Activated CD8-positive, alpha-beta memory T cell treated with anti-CD3 and anti-CD28 coated beads, Interleukin-2, amount 10 ng/mL, durations not matched to agents 7 days and 5 days (primary cell): ENCODE data around the gene TBC1D22A. TPM values are rescaled to one million over a fixed set of nuclear protein-coding genes. Genes with fewer than 3 reads are reported as not detected.

Source experiments
- ATAC-seq: fragments of 150-1000 bp; cut with Tn5 transposase; one replicate; pipeline ENCODE4 v1.10.0; 2021; ENCODE audit warnings: moderate library complexity
- CTCF ChIA-PET: fragments of 350-600 bp; sonication (Branson Sonifier 250); formaldehyde crosslinking; loops from one replicate; lab custom pipeline; 2021; ENCODE audit warnings: antibody characterized with exemption; lab: Charles Lee
- DNase-seq: peaks from one replicate; pipeline ENCODE4 v3.0.0-alpha.2; 2020
- H3K27ac Mint-ChIP-seq: one replicate; pipeline ENCODE4 v1.8.0; 2021; ENCODE audit warnings: mild to moderate bottlenecking, mixed read lengths
- H3K27me3 Mint-ChIP-seq: one replicate; pipeline ENCODE4 v1.8.0; 2021; ENCODE audit warnings: mixed read lengths
- H3K36me3 Mint-ChIP-seq: one replicate; pipeline ENCODE4 v1.8.0; 2021; ENCODE audit warnings: mild to moderate bottlenecking, mixed read lengths
- H3K4me1 Mint-ChIP-seq: one replicate; pipeline ENCODE4 v1.8.0; 2021; ENCODE audit warnings: mixed read lengths
- H3K4me3 Mint-ChIP-seq: one replicate; pipeline ENCODE4 v1.8.0; 2021; ENCODE audit warnings: mild to moderate bottlenecking, moderate library complexity, mixed read lengths
- H3K9me3 Mint-ChIP-seq: one replicate; pipeline ENCODE4 v1.8.0; 2022; ENCODE audit warnings: low read depth, mixed read lengths
- total RNA-seq, 2 experiments: library from RNA; stranded (reverse); gene quantifications; one replicate each; pipeline ENCODE4 v1.2.3, GENCODE V29; 2021

The TBC1D22A gene
- total RNA-seq, 2 experiments from 2014 or later, result 32.6 to 44.9 TPM

GRCh38 chr22:46896568-46897245 lies 134.3 kb downstream of the TBC1D22A start:
- no peaks in the 10 kb centered on the region for H3K27me3 Mint-ChIP-seq
- ATAC-seq, result no peak
- no peaks in the 10 kb centered on the region for H3K4me1 Mint-ChIP-seq
- CTCF ChIA-PET, result no interaction called here
- peaks cover 5% of the 10 kb centered on the region for H3K36me3 Mint-ChIP-seq
- H3K4me3 Mint-ChIP-seq, result no peak overlapping the region
- H3K9me3 Mint-ChIP-seq, result no peaks in the 10 kb centered on the region
- H3K27ac Mint-ChIP-seq, result no peak overlapping the region
- no peak for DNase-seq

GRCh38 chr22:46897246-46897623 lies 134.8 kb downstream of the TBC1D22A start:
- DNase-seq, result no peak
- Mint-ChIP-seq H3K36me3 (peaks cover 5% of the 10 kb centered on the region), H3K27me3 (no peaks in the 10 kb centered on the region), H3K9me3 (no peaks in the 10 kb centered on the region), H3K4me3 (no peak overlapping the region), H3K27ac (no peak overlapping the region), H3K4me1 (no peaks in the 10 kb centered on the region)
- CTCF ChIA-PET, result no interaction called here
- no peak for ATAC-seq

- no peak overlapping the region for H3K4me3 Mint-ChIP-seq
- H3K27me3 Mint-ChIP-seq, result no peaks in the 10 kb centered on the region
- H3K9me3 Mint-ChIP-seq, result no peaks in the 10 kb centered on the region
- no peak for ATAC-seq
- no peaks in the 10 kb centered on the region for H3K4me1 Mint-ChIP-seq
- CTCF ChIA-PET, result no interaction called here
- DNase-seq, result no peak
- peaks cover 1% of the 10 kb centered on the region for H3K36me3 Mint-ChIP-seq
- no peak overlapping the region for H3K27ac Mint-ChIP-seq
Observed at GRCh38 chr22:46900549-46900948, 138.1 kb downstream of the TBC1D22A start.

- Mint-ChIP-seq H3K4me1 (no peaks in the 10 kb centered on the region), H3K36me3 (no peaks in the 10 kb centered on the region), H3K4me3 (no peak overlapping the region), H3K9me3 (no peaks in the 10 kb centered on the region), H3K27ac (no peak overlapping the region), H3K27me3 (no peaks in the 10 kb centered on the region)
- CTCF ChIA-PET, result no interaction called here
- ATAC-seq, result no peak
- peak; percentile 35 for DNase-seq
Observed at GRCh38 chr22:46902436-46902835, 140.0 kb downstream of the TBC1D22A start.

GRCh38 chr22:46902998-46903916 lies 140.8 kb downstream of the TBC1D22A start:
- Mint-ChIP-seq H3K9me3 (no peaks in the 10 kb centered on the region), H3K4me3 (no peak overlapping the region), H3K36me3 (no peaks in the 10 kb centered on the region), H3K27ac (no peak overlapping the region), H3K4me1 (no peaks in the 10 kb centered on the region), H3K27me3 (no peaks in the 10 kb centered on the region)
- CTCF ChIA-PET, result no interaction called here
- DNase-seq (peak; percentile 30), ATAC-seq (no peak)

- Mint-ChIP-seq H3K27ac (no peak overlapping the region), H3K27me3 (no peaks in the 10 kb centered on the region), H3K4me3 (no peak overlapping the region), H3K9me3 (no peaks in the 10 kb centered on the region), H3K4me1 (no peaks in the 10 kb centered on the region), H3K36me3 (no peaks in the 10 kb centered on the region)
- DNase-seq (peak; percentile 15), ATAC-seq (no peak)
- CTCF ChIA-PET, result no interaction called here
Observed at GRCh38 chr22:46905415-46905814, 143.0 kb downstream of the TBC1D22A start.

GRCh38 chr22:46905834-46906233 lies 143.4 kb downstream of the TBC1D22A start:
- Mint-ChIP-seq H3K36me3 (no peaks in the 10 kb centered on the region), H3K27ac (no peak overlapping the region)
- CTCF ChIA-PET, result no interaction called here

GRCh38 chr22:46906326-46907045 lies 144.0 kb downstream of the TBC1D22A start:
- Mint-ChIP-seq H3K9me3 (no peaks in the 10 kb centered on the region), H3K27me3 (no peaks in the 10 kb centered on the region), H3K27ac (no peak overlapping the region), H3K4me3 (no peak overlapping the region), H3K36me3 (no peaks in the 10 kb centered on the region), H3K4me1 (no peaks in the 10 kb centered on the region)
- DNase-seq, result peak; percentile 22
- CTCF ChIA-PET, result no interaction called here
- ATAC-seq, result no peak

More at GRCh38 chr22:46905834-46906233, 143.4 kb downstream of the TBC1D22A start:
- Mint-ChIP-seq H3K9me3 (no peaks in the 10 kb centered on the region), H3K4me3 (no peak overlapping the region), H3K27me3 (no peaks in the 10 kb centered on the region), H3K4me1 (no peaks in the 10 kb centered on the region)
- DNase-seq (peak; percentile 8), ATAC-seq (no peak)

GRCh38 chr22:46907241-46908215 lies 145.1 kb downstream of the TBC1D22A start:
- H3K27ac Mint-ChIP-seq, result no peak overlapping the region
- no peaks in the 10 kb centered on the region for H3K4me1 Mint-ChIP-seq
- peak; percentile 36 for DNase-seq
- no peaks in the 10 kb centered on the region for H3K36me3 Mint-ChIP-seq
- H3K4me3 Mint-ChIP-seq, result no peak overlapping the region
- no peak for ATAC-seq
- H3K27me3 Mint-ChIP-seq, result no peaks in the 10 kb centered on the region
- CTCF ChIA-PET, result no interaction called here
- H3K9me3 Mint-ChIP-seq, result no peaks in the 10 kb centered on the region

- no peaks in the 10 kb centered on the region for H3K36me3 Mint-ChIP-seq
- CTCF ChIA-PET, result no interaction called here
- H3K27ac Mint-ChIP-seq, result no peak overlapping the region
Observed at GRCh38 chr22:46908641-46909107, 146.2 kb downstream of the TBC1D22A start.

GRCh38 chr22:46909237-46910030 lies 147.0 kb downstream of the TBC1D22A start:
- peak; percentile 25 for DNase-seq
- Mint-ChIP-seq H3K36me3 (no peaks in the 10 kb centered on the region), H3K27me3 (no peaks in the 10 kb centered on the region), H3K27ac (no peak overlapping the region), H3K9me3 (no peaks in the 10 kb centered on the region), H3K4me3 (no peak overlapping the region), H3K4me1 (no peaks in the 10 kb centered on the region)
- CTCF ChIA-PET, result no interaction called here
- no peak for ATAC-seq

More at GRCh38 chr22:46908641-46909107, 146.2 kb downstream of the TBC1D22A start:
- no peaks in the 10 kb centered on the region for H3K27me3 Mint-ChIP-seq
- no peaks in the 10 kb centered on the region for H3K9me3 Mint-ChIP-seq
- DNase-seq (peak; percentile 31), ATAC-seq (no peak)
- H3K4me3 Mint-ChIP-seq, result no peak overlapping the region
- no peaks in the 10 kb centered on the region for H3K4me1 Mint-ChIP-seq

GRCh38 chr22:46910624-46911023 lies 148.2 kb downstream of the TBC1D22A start:
- CTCF ChIA-PET, result interaction anchor here (0.7 kb wide), 1 partner anchor 52 kb away, joined by 3 read pairs; no protein-coding TSS in a partner anchor
- Mint-ChIP-seq H3K27ac (no peak overlapping the region), H3K4me3 (no peak overlapping the region), H3K36me3 (no peaks in the 10 kb centered on the region), H3K9me3 (no peaks in the 10 kb centered on the region), H3K4me1 (no peaks in the 10 kb centered on the region), H3K27me3 (no peaks in the 10 kb centered on the region)
- ATAC-seq (no peak), DNase-seq (peak; percentile 28)
